Liver (tissue), 9 donors: ENCODE measurements around the gene AATK. TPM values are rescaled to one million over a fixed set of nuclear protein-coding genes. Genes with fewer than 3 reads are reported as not detected.

Experiments used
- DNase-seq: peaks from one replicate; pipeline ENCODE4 v3.0.0-alpha.2; 2017; ENCODE audit warnings: low spot score
- H3K27ac ChIP-seq, 2 donors: one replicate each; pipeline ENCODE4 v1.7.0; 2013; ENCODE audit warnings: inconsistent platforms in 2 of 2, low read length in 2 of 2, control low read depth in 1 of 2, low read depth in 1 of 2, mild to moderate bottlenecking in 1 of 2
- H3K27me3 ChIP-seq, 4 donors: one replicate each; pipeline versions ENCODE4 v1.6.1 to v1.7.0; 2013; ENCODE audit warnings: low read length in 3 of 4, inconsistent platforms in 1 of 4, mild to moderate bottlenecking in 1 of 4, moderate library complexity in 1 of 4; ENCODE audit not compliant: control insufficient read depth in 4 of 4, insufficient read depth in 4 of 4
- H3K36me3 ChIP-seq, 4 donors: one replicate each; pipeline versions ENCODE4 v1.6.1 to v1.7.0; 2013; ENCODE audit warnings: low read length in 3 of 4, mild to moderate bottlenecking in 3 of 4, low read depth in 1 of 4, moderate library complexity in 1 of 4; ENCODE audit not compliant: control insufficient read depth in 4 of 4, insufficient read depth in 3 of 4
- H3K4me1 ChIP-seq, 4 donors: one replicate each; pipeline versions ENCODE4 v1.6.1 to v1.7.0; 2013; ENCODE audit warnings: low read length in 3 of 4, mild to moderate bottlenecking in 3 of 4, moderate library complexity in 1 of 4; ENCODE audit not compliant: control insufficient read depth in 4 of 4, insufficient read depth in 4 of 4
- H3K4me3 ChIP-seq, 3 donors: one replicate each; pipeline versions ENCODE4 v1.6.1 to v1.7.0; 2013; ENCODE audit warnings: low read length in 3 of 3, control low read depth in 1 of 3, low read depth in 1 of 3, mild to moderate bottlenecking in 1 of 3
- H3K9ac ChIP-seq, 2 donors: one replicate each; pipeline ENCODE4 v1.7.0; 2013; ENCODE audit warnings: low read length in 2 of 2, mild to moderate bottlenecking in 2 of 2, moderate library complexity in 2 of 2, control low read depth in 1 of 2, low read depth in 1 of 2
- H3K9me3 ChIP-seq, 4 donors: one replicate each; pipeline versions ENCODE4 v1.6.1 to v1.7.0; 2013; ENCODE audit warnings: low read length in 3 of 4; ENCODE audit not compliant: control insufficient read depth in 4 of 4
- ATF3 ChIP-seq: IDR thresholded peaks from 2 replicates; pipeline ENCODE4 v1.6.1; 2016; ENCODE audit warnings: antibody characterized with exemption
- EGR1 ChIP-seq, 2 donors: IDR thresholded peaks; 2 replicates each; pipeline ENCODE4 v1.6.1; 2016 to 2018; ENCODE audit warnings: antibody characterized with exemption in 2 of 2, low read depth in 2 of 2
- FOXA1 ChIP-seq: IDR thresholded peaks from 2 replicates; pipeline ENCODE4 v1.6.1; 2016; ENCODE audit warnings: antibody characterized with exemption
- FOXA2 ChIP-seq: IDR thresholded peaks from 2 replicates; pipeline ENCODE4 v1.6.1; 2016; ENCODE audit warnings: antibody characterized with exemption
- GABPA ChIP-seq, 2 donors: IDR thresholded peaks in 1 of 2; conservative IDR thresholded peaks in 1 of 2; 2 replicates each; pipeline ENCODE4 v1.6.1; 2016; ENCODE audit warnings: antibody characterized with exemption in 2 of 2, mild to moderate bottlenecking in 1 of 2, moderate library complexity in 1 of 2
- HNF4G ChIP-seq: IDR thresholded peaks from 2 replicates; pipeline ENCODE4 v1.6.1; 2016; ENCODE audit warnings: antibody characterized with exemption
- JUND ChIP-seq, 2 donors: IDR thresholded peaks; 2 replicates each; pipeline ENCODE4 v1.6.1; 2016; ENCODE audit warnings: antibody characterized with exemption in 2 of 2
- NR2F2 ChIP-seq: IDR thresholded peaks from 2 replicates; pipeline ENCODE4 v1.6.1; 2016; ENCODE audit warnings: antibody characterized with exemption
- RAD21 ChIP-seq, 2 donors: IDR thresholded peaks; 2 replicates each; pipeline ENCODE4 v1.6.1; 2016; ENCODE audit warnings: antibody characterized with exemption in 2 of 2, mild to moderate bottlenecking in 2 of 2
- REST ChIP-seq: IDR thresholded peaks from 2 replicates; pipeline ENCODE4 v1.6.1; 2016; ENCODE audit warnings: antibody characterized with exemption, mild to moderate bottlenecking
- RXRA ChIP-seq, 2 donors: IDR thresholded peaks; 2 replicates each; pipeline ENCODE4 v1.6.1; 2017 to 2018; ENCODE audit warnings: antibody characterized with exemption in 2 of 2, mild to moderate bottlenecking in 1 of 2
- SP1 ChIP-seq: IDR thresholded peaks from 2 replicates; pipeline ENCODE4 v1.6.1; 2018; ENCODE audit warnings: antibody characterized with exemption, mild to moderate bottlenecking
- TAF1 ChIP-seq: conservative IDR thresholded peaks from 2 replicates; pipeline ENCODE4 v1.6.1; 2016; ENCODE audit warnings: antibody characterized with exemption, mild to moderate bottlenecking
- YY1 ChIP-seq: IDR thresholded peaks from 2 replicates; pipeline ENCODE4 v1.6.1; 2016; ENCODE audit warnings: antibody characterized with exemption, mild to moderate bottlenecking
- WGBS: extraction: QIAGEN DNeasy Blood & Tissue Kit; methylation state at CpG from one replicate; pipeline ENCODE4 v1.1.7; 2013; 5-methylcytosine and 5-hydroxymethylcytosine counted together
- polyA plus RNA-seq, 2 donors: library from polyadenylated mRNA; stranded (reverse) in 1 of 2; unstranded in 1 of 2; fragments of 200-250 nt in 1 of 2; fragments of >200 nt in 1 of 2; fragmentation: Nextera tagmentation in 1 of 2; extraction: Ambion mirVana in 1 of 2; gene quantifications; one replicate each; pipeline versions ENCODE4 v1.2.1 to v1.2.3, GENCODE V29; 2013 to 2015
- total RNA-seq, 2 donors: library from RNA; depleted of rRNA; stranded (reverse); fragments of >200 nt; gene quantifications; one replicate each; pipeline ENCODE4 v1.2.3, GENCODE V29; 2014
- TF ChIP-seq, protein P1 (sequence below): IDR thresholded peaks from 2 replicates; pipeline ENCODE4 v1.6.1; 2016; ENCODE audit warnings: antibody characterized with exemption
- TF ChIP-seq, protein P2 (sequence below): IDR thresholded peaks from 2 replicates; pipeline ENCODE4 v1.6.1; 2016; ENCODE audit warnings: antibody characterized with exemption
- donor health status: healthy.
- donor health status: healthy.
- donor health status: healthy.
- donor health status: healthy.
- donor health status: healthy.

The AATK gene
- total and polyA plus RNA-seq, 4 donors: 0.24 to 2.3 (median 0.62) TPM

DNA sequence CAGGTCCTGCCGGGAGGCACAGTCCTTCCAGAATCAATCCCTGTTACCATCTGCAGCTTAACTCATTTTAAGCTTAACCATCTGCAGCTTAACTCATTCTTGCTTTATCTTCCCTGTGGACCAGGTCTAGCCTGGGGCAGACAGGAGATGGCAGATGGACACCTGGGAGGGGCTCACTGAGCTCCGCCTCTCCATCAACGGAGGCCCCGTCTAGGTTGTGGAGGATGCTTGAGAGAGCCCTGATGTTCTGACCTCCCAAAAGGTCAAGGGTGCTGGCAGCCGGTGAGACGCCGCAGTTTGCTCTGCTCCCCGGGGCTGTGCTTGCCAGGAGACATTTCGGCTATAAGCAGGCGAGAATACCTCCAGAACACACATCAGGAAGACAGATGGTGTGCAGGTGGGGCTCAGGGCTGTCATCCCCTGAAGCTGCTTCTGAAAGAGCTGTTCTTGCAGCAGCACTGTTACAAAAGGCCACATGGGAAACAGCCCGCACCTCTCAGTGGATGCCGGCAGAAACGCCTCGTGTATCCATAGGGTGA is 89.8 kb downstream of the AATK start:
- no peak overlapping the region for H3K4me3 ChIP-seq
- TF ChIP-seq, protein P1, sequence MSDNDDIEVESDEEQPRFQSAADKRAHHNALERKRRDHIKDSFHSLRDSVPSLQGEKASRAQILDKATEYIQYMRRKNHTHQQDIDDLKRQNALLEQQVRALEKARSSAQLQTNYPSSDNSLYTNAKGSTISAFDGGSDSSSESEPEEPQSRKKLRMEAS: no peak
- TF ChIP-seq GABPA (IDR thresholded peaks at IDR 0.05 in 1 of 2, conservative IDR thresholded peaks at IDR 0.05 in 1 of 2) (no peak), NR2F2 (no peak), FOXA1 (no peak), REST (no peak), SP1 (no peak), JUND (IDR thresholded peaks at IDR 0.05) (no peak)
- no peaks in the 10 kb centered on the region for H3K9me3 ChIP-seq
- 84% methylated on average over 14 of the region's 14 CpGs for WGBS
- H3K36me3 ChIP-seq: peaks cover 0 to 12% (median 6%) of the 10 kb centered on the region in 4 donors
- no peaks in the 10 kb centered on the region for H3K27me3 ChIP-seq
- no peak for DNase-seq
- H3K27ac ChIP-seq: no peak overlapping the region
- H3K4me1 ChIP-seq: peaks cover 2 to 18% (median 11%) of the 10 kb centered on the region in 4 donors
- H3K9ac ChIP-seq: no peak overlapping the region

- TF ChIP-seq FOXA2 (no peak), SP1 (no peak), ATF3 (no peak), JUND (IDR thresholded peaks at IDR 0.05) (no peak), RAD21 (IDR thresholded peaks at IDR 0.05) (no peak), TAF1 (no peak), FOXA1 (no peak), YY1 (no peak), NR2F2 (no peak), GABPA (IDR thresholded peaks at IDR 0.05 in 1 of 2, conservative IDR thresholded peaks at IDR 0.05 in 1 of 2) (no peak), EGR1 (IDR thresholded peaks at IDR 0.05; ENCODE audit: low read depth in 2 of 2) (no peak), RXRA (IDR thresholded peaks at IDR 0.05) (no peak), HNF4G (no peak)
- TF ChIP-seq, protein P1: no peak
- TF ChIP-seq, protein P2, sequence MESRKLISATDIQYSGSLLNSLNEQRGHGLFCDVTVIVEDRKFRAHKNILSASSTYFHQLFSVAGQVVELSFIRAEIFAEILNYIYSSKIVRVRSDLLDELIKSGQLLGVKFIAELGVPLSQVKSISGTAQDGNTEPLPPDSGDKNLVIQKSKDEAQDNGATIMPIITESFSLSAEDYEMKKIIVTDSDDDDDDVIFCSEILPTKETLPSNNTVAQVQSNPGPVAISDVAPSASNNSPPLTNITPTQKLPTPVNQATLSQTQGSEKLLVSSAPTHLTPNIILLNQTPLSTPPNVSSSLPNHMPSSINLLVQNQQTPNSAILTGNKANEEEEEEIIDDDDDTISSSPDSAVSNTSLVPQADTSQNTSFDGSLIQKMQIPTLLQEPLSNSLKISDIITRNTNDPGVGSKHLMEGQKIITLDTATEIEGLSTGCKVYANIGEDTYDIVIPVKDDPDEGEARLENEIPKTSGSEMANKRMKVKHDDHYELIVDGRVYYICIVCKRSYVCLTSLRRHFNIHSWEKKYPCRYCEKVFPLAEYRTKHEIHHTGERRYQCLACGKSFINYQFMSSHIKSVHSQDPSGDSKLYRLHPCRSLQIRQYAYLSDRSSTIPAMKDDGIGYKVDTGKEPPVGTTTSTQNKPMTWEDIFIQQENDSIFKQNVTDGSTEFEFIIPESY: no peak
- no peak for DNase-seq
- no peak overlapping the region for H3K27ac ChIP-seq
Observed at GRCh38 chr17:81075307-81075706, 90.7 kb downstream of the AATK start.

More at GRCh38 chr17:81075307-81075706, 90.7 kb downstream of the AATK start:
- Histone ChIP-seq H3K27me3 (no peaks in the 10 kb centered on the region), H3K4me3 (no peak overlapping the region), H3K9ac (no peak overlapping the region), H3K9me3 (no peaks in the 10 kb centered on the region), H3K4me1 (peaks cover 0 to 12% (median 8%) of the 10 kb centered on the region in 4 donors), H3K36me3 (peaks cover 0 to 12% (median 6%) of the 10 kb centered on the region in 4 donors)
- WGBS: 93% methylated on average over 17 of the region's 17 CpGs
